Common myeloid progenitor, CD34-positive (primary cell): ENCODE data around the gene RAB23.

Source experiments
- CTCF ChIA-PET: fragments of 350-600 bp; sonication (Branson Sonifier 250); formaldehyde crosslinking; loops from one replicate; lab custom pipeline; 2021; ENCODE audit warnings: antibody characterized with exemption; lab: Charles Lee
- POLR2A ChIA-PET: fragments of 350-600 bp; sonication (Branson Sonifier 250); formaldehyde crosslinking; loops from one replicate; lab custom pipeline; 2021; ENCODE audit warnings: antibody characterized with exemption; lab: Charles Lee
- DNase-seq, 3 donors: peaks; one replicate each; pipeline versions ENCODE4 v3.0.0 to v3.0.0-alpha.2; 2013
- H3K27ac ChIP-seq, 2 experiments: 1 replicate in 1 of 2; 2 replicates in 1 of 2; pipeline ENCODE4 v1.7.0; 2013; ENCODE audit warnings: inconsistent platforms in 2 of 2, low read length in 2 of 2, mild to moderate bottlenecking in 2 of 2, low read depth in 1 of 2, moderate library complexity in 1 of 2; ENCODE audit not compliant: severe bottlenecking in 2 of 2, insufficient read depth in 1 of 2, poor library complexity in 1 of 2
- H3K27me3 ChIP-seq, 5 experiments: replicated peaks in 2 of 5; 1 replicate in 3 of 5; 2 replicates in 2 of 5; pipeline versions ENCODE4 v1.6.1 to v1.7.0; 2013; ENCODE audit warnings: low read length in 4 of 5, mild to moderate bottlenecking in 2 of 5, moderate library complexity in 2 of 5, inconsistent platforms in 1 of 5; ENCODE audit not compliant: insufficient read depth in 5 of 5, control insufficient read depth in 4 of 5
- H3K36me3 ChIP-seq, 4 experiments: 1 replicate in 2 of 4; 2 replicates in 2 of 4; pipeline versions ENCODE4 v1.6.1 to v1.7.0; 2013; ENCODE audit warnings: low read length in 3 of 4, control low read depth in 1 of 4, mild to moderate bottlenecking in 1 of 4; ENCODE audit not compliant: control insufficient read depth in 4 of 4, insufficient read depth in 4 of 4
- H3K4me1 ChIP-seq, 4 experiments: 1 replicate in 3 of 4; 2 replicates in 1 of 4; pipeline versions ENCODE4 v1.6.1 to v1.7.1; 2013; ENCODE audit warnings: low read length in 3 of 4, mild to moderate bottlenecking in 3 of 4, control low read depth in 1 of 4, inconsistent platforms in 1 of 4, moderate library complexity in 1 of 4; ENCODE audit not compliant: control insufficient read depth in 4 of 4, insufficient read depth in 4 of 4; ENCODE audit errors: control extremely low read depth in 1 of 4
- H3K4me3 ChIP-seq, 7 experiments: 1 replicate in 4 of 7; 2 replicates in 3 of 7; pipeline versions ENCODE4 v1.5.1 to v1.7.0; 2013; ENCODE audit warnings: mild to moderate bottlenecking in 7 of 7, low read length in 6 of 7, moderate library complexity in 6 of 7, inconsistent platforms in 2 of 7, low read depth in 2 of 7, control low read depth in 1 of 7; ENCODE audit not compliant: insufficient read depth in 4 of 7, control insufficient read depth in 1 of 7; ENCODE audit errors: extremely low read depth in 1 of 7
- H3K9me3 ChIP-seq, 5 experiments: 1 replicate in 4 of 5; 2 replicates in 1 of 5; pipeline versions ENCODE4 v1.6.1 to v1.7.1; 2013; ENCODE audit warnings: low read length in 4 of 5, mild to moderate bottlenecking in 2 of 5, inconsistent platforms in 1 of 5, low read depth in 1 of 5, moderate library complexity in 1 of 5; ENCODE audit not compliant: control insufficient read depth in 4 of 5, insufficient read depth in 2 of 5; ENCODE audit errors: control extremely low read depth in 1 of 5
- WGBS: methylation state at CpG from one replicate; pipeline ENCODE4 v1.1.5; 2013; ENCODE audit not compliant: insufficient coverage; 5-methylcytosine and 5-hydroxymethylcytosine counted together

Gene RAB23

DNA sequence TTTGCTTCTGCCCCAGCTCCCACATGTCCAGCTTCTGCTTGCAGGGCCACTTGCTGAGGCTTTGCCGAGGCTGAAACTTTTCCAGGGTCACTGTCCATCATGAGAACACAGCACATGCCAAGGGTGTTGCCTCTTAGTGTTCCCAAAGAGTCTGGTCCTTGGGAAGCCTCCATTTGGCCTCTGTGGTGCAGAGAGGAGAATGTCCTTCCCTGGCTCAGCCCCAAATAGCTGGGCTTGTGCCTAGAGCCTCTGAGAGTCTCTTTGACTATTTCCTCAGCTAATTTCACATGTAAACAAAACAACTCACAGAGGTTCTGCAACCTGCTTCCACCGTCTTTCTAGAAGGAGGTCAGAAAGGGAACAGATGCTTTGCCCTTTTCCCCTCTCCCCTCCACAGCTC, 40.4 kb upstream of the RAB23 start:
- DNase-seq = no peak
- no peak overlapping the region for H3K4me3 ChIP-seq
- no peaks in the 10 kb centered on the region for H3K4me1 ChIP-seq
- WGBS = 65% methylated on average over 2 of the region's 2 CpGs
- no peaks in the 10 kb centered on the region for H3K36me3 ChIP-seq
- CTCF ChIA-PET = no interaction called here
- POLR2A ChIA-PET = no interaction called here
- no peak overlapping the region for H3K27ac ChIP-seq
- H3K9me3 ChIP-seq = no peaks in the 10 kb centered on the region
- peaks cover 0 to 3% (median 0%) of the 10 kb centered on the region in 5 experiments for H3K27me3 ChIP-seq

DNA sequence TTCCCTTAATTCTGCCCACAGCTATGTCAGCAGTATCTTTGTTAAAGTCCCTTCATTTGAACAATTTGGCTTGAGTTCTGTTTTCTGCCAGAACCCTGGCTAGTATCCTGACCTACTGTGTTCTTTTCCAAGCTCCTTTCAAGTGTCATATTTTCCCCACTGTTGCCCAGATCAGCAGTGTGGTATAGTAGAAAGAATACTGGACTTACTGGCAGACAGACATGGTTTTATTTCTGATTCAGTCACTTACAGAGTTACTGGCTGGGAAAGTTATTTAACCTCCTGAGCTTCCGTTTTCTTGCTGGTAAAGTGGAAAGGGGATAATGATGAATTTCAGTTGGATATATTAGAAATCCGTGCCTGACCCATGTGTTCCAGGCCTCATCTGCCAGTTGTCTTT, 39.8 kb upstream of the RAB23 start:
- no peak for DNase-seq
- peaks cover 0 to 3% (median 0%) of the 10 kb centered on the region in 5 experiments for H3K27me3 ChIP-seq
- 100% methylated on average over 1 of the region's 2 CpGs for WGBS
- H3K4me1 ChIP-seq = no peaks in the 10 kb centered on the region
- H3K36me3 ChIP-seq = no peaks in the 10 kb centered on the region
- no peaks in the 10 kb centered on the region for H3K9me3 ChIP-seq
- ChIA-PET POLR2A (no interaction called here), CTCF (interaction anchor here (0.8 kb wide), 1 partner anchor 72 kb away, joined by 3 read pairs; no protein-coding TSS in a partner anchor)
- H3K4me3 ChIP-seq = no peak overlapping the region
- no peak overlapping the region for H3K27ac ChIP-seq

DNA sequence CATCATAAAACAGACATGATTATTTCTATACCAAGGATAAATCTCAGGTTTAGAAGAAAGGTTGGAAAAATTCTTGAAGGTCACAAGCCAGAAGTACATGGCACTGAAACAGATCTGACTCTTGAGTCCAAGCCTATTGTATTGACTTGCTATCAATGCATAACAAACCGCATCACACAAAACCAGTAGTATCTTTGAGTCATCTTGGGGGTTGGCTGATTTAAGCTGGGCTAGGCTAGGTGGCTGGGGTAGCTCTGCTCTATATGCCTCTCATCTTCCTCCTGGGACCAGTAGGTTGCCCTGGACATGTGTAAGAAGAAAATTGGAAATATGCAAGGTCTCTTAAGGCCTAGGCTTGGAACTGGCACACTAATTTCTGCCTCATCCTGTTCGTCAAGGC, 37.0 kb upstream of the RAB23 start:
- no peak overlapping the region for H3K4me3 ChIP-seq
- no peak for DNase-seq
- H3K4me1 ChIP-seq = no peaks in the 10 kb centered on the region
- H3K9me3 ChIP-seq = no peaks in the 10 kb centered on the region
- H3K36me3 ChIP-seq = no peaks in the 10 kb centered on the region
- no peak overlapping the region for H3K27ac ChIP-seq
- H3K27me3 ChIP-seq = peaks cover 0 to 3% (median 0%) of the 10 kb centered on the region in 5 experiments
- WGBS = 100% methylated on average over 2 of the region's 2 CpGs
- ChIA-PET CTCF (no interaction called here), POLR2A (no interaction called here)

DNA sequence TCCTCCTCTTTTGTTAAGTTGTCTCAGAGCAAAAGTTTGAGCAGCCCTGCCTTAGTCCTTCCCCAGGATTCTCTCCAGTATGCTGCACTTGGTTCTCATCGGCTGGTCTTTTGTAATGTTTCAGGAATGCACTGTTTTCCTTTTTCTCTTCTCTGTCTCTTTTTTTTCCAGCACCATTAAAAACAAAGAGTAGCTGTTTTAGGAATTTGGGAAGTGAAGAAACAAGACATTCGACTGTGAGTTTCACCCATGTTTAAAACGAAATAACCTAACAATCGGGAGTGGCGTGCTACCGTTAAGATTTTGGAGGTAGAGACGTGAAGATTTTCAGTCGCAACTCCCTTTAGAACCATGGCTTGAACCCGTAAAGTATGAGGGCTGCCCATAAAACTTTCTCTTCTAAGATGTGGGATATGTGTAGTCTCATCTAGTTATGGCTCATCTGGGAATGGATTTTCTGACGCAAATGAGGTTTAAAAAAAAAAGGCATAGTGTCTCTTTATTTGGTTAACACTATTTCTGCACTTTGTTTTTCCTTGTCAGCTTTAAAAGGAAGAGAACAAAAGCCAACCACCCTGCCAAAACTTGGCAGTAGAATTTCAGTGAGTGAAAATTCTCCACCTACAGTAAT, 35.9 kb upstream of the RAB23 start:
- CTCF ChIA-PET = interaction anchor here (0.6 kb wide), 1 partner anchor 295 kb away, joined by 6 read pairs; no protein-coding TSS in a partner anchor
- POLR2A ChIA-PET = no interaction called here

DNA sequence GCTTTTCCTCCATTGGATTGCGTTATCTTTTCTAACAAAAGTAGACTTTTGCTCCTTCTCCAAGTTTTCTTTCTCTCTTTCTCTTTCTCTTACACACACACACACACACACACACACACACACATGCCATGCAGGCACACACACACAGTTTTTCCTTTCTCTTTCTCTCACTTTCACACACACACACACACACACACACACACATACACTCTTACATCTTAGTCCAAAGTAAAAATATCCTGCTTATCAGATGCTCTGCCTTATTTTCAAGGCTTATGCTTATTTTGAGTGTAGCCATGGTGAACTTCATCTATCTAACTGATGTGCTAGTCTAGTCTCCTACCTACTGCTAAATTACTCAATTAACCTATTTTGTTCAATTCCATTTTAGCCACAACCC, 34.4 kb upstream of the RAB23 start:
- DNase-seq = no peak
- Histone ChIP-seq H3K36me3 (no peaks in the 10 kb centered on the region), H3K4me1 (no peaks in the 10 kb centered on the region), H3K9me3 (no peaks in the 10 kb centered on the region), H3K4me3 (no peak overlapping the region), H3K27me3 (peaks cover 0 to 2% (median 0%) of the 10 kb centered on the region in 5 experiments), H3K27ac (no peak overlapping the region)
- POLR2A ChIA-PET = no interaction called here
- WGBS = 100% methylated on average over 1 of the region's 1 CpG
- CTCF ChIA-PET = no interaction called here

More for the DNA sequence above, 35.9 kb upstream of the RAB23 start:
- no peaks in the 10 kb centered on the region for H3K36me3 ChIP-seq
- no peaks in the 10 kb centered on the region for H3K4me1 ChIP-seq
- no peak overlapping the region for H3K4me3 ChIP-seq
- DNase-seq = no peak
- H3K27ac ChIP-seq = no peak overlapping the region
- H3K9me3 ChIP-seq = no peaks in the 10 kb centered on the region
- H3K27me3 ChIP-seq = peaks cover 0 to 3% (median 0%) of the 10 kb centered on the region in 5 experiments
- 99% methylated on average over 9 of the region's 10 CpGs for WGBS

DNA sequence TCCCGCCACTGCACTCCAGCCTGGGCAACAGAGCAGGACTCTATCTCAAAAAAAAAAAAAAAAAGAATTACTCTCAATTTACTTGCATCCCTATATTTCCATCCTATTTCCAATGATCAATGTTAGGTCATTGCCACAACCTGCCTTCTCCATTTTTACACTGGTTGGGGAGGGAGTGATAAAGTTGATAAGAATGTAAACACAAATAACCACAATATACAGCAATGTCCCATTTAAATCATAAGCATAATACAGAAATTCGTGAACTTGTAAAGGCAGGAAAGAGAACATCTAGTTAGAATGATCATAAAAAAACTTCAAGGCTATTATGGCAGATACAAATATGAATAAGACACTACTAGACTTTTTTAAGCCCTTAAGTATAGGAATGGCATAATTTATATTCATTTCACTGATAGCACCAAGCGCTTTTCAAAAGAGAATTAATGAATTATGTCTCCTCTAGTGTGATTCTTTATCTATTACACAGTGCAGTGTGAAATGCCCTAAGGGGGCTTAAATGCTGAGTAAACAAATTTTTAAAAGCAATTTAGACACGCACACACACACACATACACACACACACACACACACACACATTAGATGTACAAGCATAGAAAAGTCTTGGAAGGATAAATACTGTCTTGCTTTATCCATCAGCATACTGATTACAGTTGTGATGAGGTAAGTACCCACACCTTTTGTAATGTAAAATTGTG, 33.5 kb upstream of the RAB23 start:
- 100% methylated on average over 1 of the region's 4 CpGs for WGBS
- ChIA-PET CTCF (no interaction called here), POLR2A (no interaction called here)

DNA sequence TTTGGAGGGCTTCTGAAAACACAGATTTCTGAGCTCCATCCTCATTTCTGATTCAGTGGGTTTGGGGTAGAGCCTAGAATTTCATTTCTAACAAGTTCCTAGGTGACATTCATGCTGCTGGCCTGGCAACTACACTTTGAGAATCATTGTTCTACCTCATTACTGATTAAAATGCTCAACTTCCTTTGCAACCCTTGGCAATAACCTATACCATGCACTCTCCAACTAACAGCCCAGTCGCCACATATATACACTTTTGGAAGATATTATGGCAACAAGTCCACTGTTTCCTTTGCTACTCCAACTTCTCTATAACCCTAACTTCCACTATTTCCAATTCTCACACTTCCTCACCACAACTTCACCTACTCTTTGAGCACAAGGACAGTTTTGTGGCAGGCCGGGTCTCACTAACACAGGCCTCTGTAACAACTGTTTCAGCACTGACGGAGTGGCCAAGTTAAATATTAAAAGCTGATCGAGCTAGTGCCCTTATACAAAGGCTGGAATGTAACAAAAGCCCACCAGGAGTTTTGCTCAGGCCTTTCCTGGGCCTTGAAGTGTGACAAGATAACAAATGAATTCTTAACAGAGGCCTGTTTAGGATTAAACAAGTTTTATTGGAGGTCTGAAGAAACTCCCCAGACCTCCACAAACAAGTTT, 32.1 kb upstream of the RAB23 start:
- DNase-seq = no peak
- ChIA-PET POLR2A (no interaction called here), CTCF (no interaction called here)
- Histone ChIP-seq H3K4me1 (no peaks in the 10 kb centered on the region), H3K27ac (no peak overlapping the region), H3K4me3 (no peak overlapping the region), H3K27me3 (no peaks in the 10 kb centered on the region), H3K9me3 (no peaks in the 10 kb centered on the region), H3K36me3 (no peaks in the 10 kb centered on the region)
- WGBS = 91% methylated on average over 4 of the region's 4 CpGs

More for the DNA sequence above, 33.5 kb upstream of the RAB23 start:
- H3K27me3 ChIP-seq = no peaks in the 10 kb centered on the region
- H3K4me3 ChIP-seq = no peak overlapping the region
- no peak for DNase-seq
- H3K9me3 ChIP-seq = no peaks in the 10 kb centered on the region
- H3K27ac ChIP-seq = no peak overlapping the region
- no peaks in the 10 kb centered on the region for H3K4me1 ChIP-seq
- no peaks in the 10 kb centered on the region for H3K36me3 ChIP-seq
